ENCODE data around the gene CARMIL1. TPM values are rescaled to one million over a fixed set of nuclear protein-coding genes. Genes with fewer than 3 reads are reported as not detected.

Gene CARMIL1
- total RNA-seq, 1 donor from 2014 or later, result 15.7 TPM

DNA sequence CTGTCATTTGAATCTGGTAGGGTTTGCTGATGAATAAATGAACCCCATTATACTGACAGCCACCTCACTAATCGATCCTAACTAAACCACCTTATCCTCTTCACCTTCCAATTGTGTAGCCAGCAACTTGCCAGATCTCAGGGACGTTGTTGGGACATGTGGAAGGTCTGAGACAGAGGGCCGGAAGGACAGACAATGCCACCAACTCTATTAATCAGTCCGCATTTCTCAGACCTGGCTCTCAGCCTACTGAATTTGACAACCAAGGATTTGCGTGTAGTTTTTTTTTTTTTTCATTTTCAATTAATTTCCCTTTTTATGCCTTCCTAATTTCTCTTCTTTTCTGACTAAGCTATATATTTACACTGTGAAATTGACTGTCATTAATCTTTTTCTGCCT, 122.5 kb downstream of the CARMIL1 start:
- Mint-ChIP-seq H3K4me3 (no peak overlapping the region), H3K27me3 (ENCODE audit: low read depth) (no peaks in the 10 kb centered on the region), H3K4me1 (peaks cover 8% of the 10 kb centered on the region), H3K36me3 (no peaks in the 10 kb centered on the region), H3K9me3 (no peaks in the 10 kb centered on the region), H3K27ac (no peak overlapping the region)
- TF ChIP-seq, protein P1, sequence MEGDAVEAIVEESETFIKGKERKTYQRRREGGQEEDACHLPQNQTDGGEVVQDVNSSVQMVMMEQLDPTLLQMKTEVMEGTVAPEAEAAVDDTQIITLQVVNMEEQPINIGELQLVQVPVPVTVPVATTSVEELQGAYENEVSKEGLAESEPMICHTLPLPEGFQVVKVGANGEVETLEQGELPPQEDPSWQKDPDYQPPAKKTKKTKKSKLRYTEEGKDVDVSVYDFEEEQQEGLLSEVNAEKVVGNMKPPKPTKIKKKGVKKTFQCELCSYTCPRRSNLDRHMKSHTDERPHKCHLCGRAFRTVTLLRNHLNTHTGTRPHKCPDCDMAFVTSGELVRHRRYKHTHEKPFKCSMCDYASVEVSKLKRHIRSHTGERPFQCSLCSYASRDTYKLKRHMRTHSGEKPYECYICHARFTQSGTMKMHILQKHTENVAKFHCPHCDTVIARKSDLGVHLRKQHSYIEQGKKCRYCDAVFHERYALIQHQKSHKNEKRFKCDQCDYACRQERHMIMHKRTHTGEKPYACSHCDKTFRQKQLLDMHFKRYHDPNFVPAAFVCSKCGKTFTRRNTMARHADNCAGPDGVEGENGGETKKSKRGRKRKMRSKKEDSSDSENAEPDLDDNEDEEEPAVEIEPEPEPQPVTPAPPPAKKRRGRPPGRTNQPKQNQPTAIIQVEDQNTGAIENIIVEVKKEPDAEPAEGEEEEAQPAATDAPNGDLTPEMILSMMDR (IDR thresholded peaks at IDR 0.05; ENCODE audit: unreplicated experiment), result no peak
- DNase-seq (ENCODE audit: low spot score in 2 of 2, unreplicated experiment in 2 of 2), result no peak

DNA sequence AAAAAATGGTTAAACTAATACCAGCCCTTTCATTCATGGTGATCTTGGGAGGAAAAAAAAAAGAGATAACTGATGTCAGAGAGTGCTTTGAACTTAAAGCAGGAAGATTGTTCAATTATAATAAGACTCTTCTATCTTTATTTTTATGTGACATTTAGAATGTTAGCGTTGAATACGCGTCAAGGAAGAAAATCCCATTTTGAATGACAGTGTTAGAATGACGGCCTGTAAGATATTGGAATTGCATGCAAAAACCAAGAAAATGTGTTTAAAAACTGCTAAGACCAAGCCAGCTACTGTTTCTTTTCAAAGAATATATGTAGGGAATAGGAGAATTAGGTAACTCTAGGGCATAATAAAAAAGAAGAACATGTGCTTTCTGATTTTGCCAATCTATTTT, 123.0 kb downstream of the CARMIL1 start:
- Mint-ChIP-seq H3K4me3 (no peak overlapping the region), H3K9me3 (no peaks in the 10 kb centered on the region), H3K27ac (no peak overlapping the region), H3K36me3 (no peaks in the 10 kb centered on the region), H3K27me3 (ENCODE audit: low read depth) (no peaks in the 10 kb centered on the region), H3K4me1 (peaks cover 8% of the 10 kb centered on the region)
- TF ChIP-seq, protein P1 (IDR thresholded peaks at IDR 0.05; ENCODE audit: unreplicated experiment), result no peak
- DNase-seq (ENCODE audit: low spot score in 2 of 2, unreplicated experiment in 2 of 2), result no peak

DNA sequence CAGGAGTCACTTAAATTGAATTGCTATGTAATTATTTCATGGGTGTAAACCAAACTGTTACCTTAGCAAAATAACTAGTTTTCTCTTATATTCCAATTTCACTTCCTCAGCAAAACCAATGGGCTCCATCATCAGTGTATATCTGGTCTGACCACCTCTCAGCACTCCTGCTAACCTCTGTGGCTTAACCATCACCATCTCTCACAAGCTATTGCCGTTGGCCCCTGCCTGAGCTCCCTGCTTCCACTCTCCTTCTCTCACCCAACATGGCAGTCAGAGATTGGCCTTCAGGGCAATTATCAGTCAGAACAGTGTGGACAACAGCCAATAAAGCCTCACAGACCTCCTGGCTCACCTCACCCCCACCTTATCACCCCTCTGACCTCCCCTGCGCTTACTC, 124.0 kb downstream of the CARMIL1 start:
- Mint-ChIP-seq H3K27me3 (ENCODE audit: low read depth) (no peaks in the 10 kb centered on the region), H3K4me3 (no peak overlapping the region), H3K4me1 (peaks cover 8% of the 10 kb centered on the region), H3K36me3 (no peaks in the 10 kb centered on the region), H3K9me3 (no peaks in the 10 kb centered on the region), H3K27ac (no peak overlapping the region)
- DNase-seq (ENCODE audit: low spot score in 2 of 2, unreplicated experiment in 2 of 2), result no peak
- TF ChIP-seq, protein P1 (IDR thresholded peaks at IDR 0.05; ENCODE audit: unreplicated experiment), result no peak

DNA sequence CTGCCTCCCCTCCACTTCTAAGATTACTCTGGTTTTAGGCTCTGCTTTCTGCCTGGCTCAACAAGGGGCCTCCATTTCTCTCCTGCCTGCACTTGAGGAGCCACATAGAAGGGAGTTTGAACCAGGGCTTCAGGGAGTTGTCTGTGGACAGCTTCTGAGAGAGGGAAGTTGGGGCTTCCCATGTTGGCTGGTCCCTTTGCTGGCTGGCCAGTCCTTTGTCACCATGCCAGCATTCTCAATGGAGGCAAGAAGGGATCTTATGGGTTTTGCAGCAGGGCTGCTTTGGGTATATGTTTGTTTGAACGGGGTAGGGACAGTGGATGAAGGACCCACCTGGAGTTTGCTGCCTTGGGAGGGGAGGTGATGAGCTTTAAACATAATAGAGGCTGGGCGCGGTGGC, 124.9 kb downstream of the CARMIL1 start:
- no peak for DNase-seq (ENCODE audit: low spot score in 2 of 2, unreplicated experiment in 2 of 2)
- H3K27ac Mint-ChIP-seq, result no peak overlapping the region
- no peaks in the 10 kb centered on the region for H3K27me3 Mint-ChIP-seq (ENCODE audit: low read depth)
- no peaks in the 10 kb centered on the region for H3K9me3 Mint-ChIP-seq
- TF ChIP-seq, protein P1 (IDR thresholded peaks at IDR 0.05; ENCODE audit: unreplicated experiment), result no peak
- H3K4me3 Mint-ChIP-seq, result no peak overlapping the region
- no peaks in the 10 kb centered on the region for H3K36me3 Mint-ChIP-seq
- H3K4me1 Mint-ChIP-seq, result peaks cover 8% of the 10 kb centered on the region

DNA sequence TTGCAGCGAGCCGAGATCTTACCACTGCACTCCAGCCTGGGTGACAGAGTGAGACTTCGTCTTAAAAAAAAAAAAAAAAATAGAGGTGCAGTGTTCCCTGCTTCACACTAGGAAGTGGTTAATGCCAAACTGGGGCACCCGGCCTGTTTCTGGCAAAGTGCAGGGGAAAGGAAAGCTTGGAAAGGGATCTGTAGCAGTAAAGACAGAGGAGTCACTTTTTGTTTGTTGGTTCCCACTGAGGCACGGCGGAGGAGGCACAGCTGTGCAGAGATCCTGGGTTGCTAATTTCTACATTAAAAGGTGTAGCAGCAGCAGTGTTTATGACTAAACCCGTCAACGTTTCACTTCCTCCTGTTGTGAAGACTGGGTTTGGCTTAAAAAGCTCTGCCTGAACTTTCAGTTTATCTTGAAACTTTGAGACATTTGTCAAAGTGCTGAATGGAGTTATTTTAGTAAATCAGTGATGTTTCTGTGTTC, 125.6 kb downstream of the CARMIL1 start:
- TF ChIP-seq, protein P1 (IDR thresholded peaks at IDR 0.05; ENCODE audit: unreplicated experiment), result no peak
- H3K27me3 Mint-ChIP-seq (ENCODE audit: low read depth), result no peaks in the 10 kb centered on the region
- no peak overlapping the region for H3K27ac Mint-ChIP-seq
- no peaks in the 10 kb centered on the region for H3K9me3 Mint-ChIP-seq
- no peak overlapping the region for H3K4me3 Mint-ChIP-seq
- DNase-seq (ENCODE audit: low spot score in 2 of 2, unreplicated experiment in 2 of 2), result no peak
- peaks cover 8% of the 10 kb centered on the region for H3K4me1 Mint-ChIP-seq
- no peaks in the 10 kb centered on the region for H3K36me3 Mint-ChIP-seq

DNA sequence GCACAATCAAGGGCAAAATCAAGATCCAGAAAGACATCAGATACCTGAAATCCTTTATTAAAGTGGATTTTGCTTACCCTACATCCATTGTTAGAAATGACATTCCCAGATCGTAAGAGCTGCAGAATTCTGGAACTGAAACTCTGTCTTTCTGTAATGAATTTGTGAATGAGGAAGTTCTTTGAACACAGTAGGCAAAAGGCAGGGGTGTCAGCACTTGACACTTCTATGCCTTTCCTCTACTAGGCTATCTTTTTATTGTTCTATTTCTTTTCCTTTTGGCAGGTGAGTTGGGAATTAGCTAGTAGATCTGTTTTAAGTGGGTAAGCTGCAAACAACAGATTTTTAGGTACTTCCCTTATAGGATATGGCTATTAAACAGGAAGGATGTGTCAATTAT, 126.3 kb downstream of the CARMIL1 start:
- TF ChIP-seq, protein P1 (IDR thresholded peaks at IDR 0.05; ENCODE audit: unreplicated experiment), result no peak
- Mint-ChIP-seq H3K27ac (no peak overlapping the region), H3K4me1 (peaks cover 8% of the 10 kb centered on the region), H3K27me3 (ENCODE audit: low read depth) (no peaks in the 10 kb centered on the region), H3K36me3 (no peaks in the 10 kb centered on the region), H3K9me3 (no peaks in the 10 kb centered on the region), H3K4me3 (no peak overlapping the region)
- no peak for DNase-seq (ENCODE audit: low spot score in 2 of 2, unreplicated experiment in 2 of 2)

All from mesothelial cell of epicardium (in vitro differentiated cells).